ENCODE data around the gene USP34.
"Not testable (repeated sequence)": the region's sequence is repeated elsewhere in the genome, so short reads cannot be mapped to it uniquely, and the experiment has no call there.

Gene USP34

DNA sequence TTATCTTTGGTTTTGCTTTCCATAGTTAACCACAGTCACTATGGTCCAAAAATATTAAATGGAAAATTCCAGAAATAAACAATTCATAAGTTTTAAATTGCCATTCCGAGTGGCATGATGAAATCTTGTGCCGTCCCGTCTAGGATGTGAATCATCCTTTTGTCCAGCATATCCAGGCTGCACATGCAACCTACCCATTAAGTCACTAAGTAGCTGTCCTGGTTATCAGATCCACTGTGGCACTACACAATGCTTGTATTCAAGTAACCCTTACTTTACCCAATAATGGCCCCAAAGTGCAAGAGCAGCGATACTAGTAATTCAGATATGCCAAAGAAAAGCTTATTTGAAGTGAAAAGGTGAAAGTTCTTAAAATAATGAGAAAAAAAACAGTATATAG is 10.7 kb downstream of the USP34 start:
- DNase-seq = peak; percentile 82

DNA sequence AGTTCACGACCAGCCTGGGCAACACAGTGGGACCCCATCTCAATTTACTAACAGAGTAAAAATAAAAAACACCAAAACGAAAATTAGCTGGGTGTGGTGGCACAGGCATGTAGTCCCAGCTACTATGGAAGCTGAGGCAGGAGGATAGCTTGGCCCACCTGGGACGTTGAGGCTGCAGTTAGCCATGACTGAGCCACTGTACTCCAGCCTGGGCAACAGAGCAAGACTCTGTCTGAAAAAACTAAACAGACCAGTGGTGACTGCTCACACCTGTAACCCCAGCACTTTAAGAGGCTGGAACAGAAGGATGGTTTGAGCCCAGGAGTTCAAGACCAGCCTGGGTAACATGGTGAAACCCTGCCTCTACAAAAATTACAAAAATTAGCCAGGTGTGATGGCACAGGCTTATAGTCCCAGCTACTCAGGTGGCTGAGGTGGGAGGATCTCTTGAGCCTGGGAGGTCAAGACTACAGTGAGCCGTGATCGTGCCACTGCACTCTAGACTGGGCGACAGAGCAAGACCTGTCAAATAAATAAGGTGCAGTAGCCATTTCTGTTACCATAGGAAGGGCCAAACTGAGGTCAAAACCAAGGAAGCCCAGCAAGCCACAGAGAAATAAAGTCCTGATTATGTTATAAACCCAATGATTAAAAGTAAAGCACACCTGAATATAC is 14.0 kb downstream of the USP34 start:
- no peak for DNase-seq

DNA sequence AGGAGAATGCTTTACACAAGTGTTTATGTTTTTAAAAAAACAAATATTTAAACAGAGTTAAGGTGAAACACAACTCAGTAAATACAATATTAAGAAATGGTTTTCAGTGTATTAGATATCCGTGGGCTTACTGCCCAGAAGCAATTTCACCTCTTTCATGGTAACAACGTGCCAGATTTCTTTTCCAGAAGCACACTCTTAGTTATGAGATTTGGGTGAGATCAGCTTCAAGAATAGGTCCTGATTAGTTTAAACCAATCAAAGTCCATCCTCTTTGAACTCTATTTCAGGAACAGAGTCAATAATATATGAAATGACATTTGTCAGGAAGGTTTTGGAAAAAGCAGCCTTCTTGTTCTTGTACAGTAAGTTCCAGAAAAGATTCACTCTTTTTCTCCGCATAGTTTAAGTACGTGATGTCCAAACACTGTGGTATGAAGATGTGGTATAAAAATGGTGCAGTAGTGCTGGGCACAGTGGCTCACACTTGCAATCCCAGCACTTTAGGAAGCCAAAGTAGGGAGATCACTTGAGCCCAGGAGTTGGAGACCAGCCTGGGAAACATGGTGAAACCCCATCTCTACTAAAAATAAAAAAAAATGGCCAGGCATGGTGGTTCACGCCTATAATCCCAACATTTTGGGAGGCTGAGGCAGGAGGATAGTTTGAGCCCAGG is 14.7 kb downstream of the USP34 start:
- DNase-seq = no peak

- not testable (repeated sequence) for DNase-seq
Observed at GRCh38 chr2:61454972-61455371, 15.9 kb downstream of the USP34 start.

DNA sequence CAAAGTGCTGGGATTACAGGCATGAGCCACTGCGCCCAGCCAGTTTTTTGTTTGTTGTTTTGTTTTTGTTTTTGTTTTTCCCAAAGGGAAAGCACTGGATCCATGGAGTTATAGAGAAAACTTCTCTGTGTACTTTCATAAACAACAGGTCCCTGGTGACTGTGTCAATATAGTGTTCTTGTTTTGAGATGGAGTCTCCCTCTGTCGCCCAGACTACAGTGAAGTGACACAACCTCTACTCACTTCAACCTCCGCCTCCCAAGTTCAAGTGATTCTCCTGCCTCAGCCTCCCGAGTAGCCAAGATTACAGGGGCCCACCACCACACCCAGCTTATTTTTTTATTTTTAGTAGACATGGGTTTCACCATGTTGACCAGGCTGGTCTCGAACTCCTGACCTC is 16.5 kb downstream of the USP34 start:
- DNase-seq = no peak

DNA sequence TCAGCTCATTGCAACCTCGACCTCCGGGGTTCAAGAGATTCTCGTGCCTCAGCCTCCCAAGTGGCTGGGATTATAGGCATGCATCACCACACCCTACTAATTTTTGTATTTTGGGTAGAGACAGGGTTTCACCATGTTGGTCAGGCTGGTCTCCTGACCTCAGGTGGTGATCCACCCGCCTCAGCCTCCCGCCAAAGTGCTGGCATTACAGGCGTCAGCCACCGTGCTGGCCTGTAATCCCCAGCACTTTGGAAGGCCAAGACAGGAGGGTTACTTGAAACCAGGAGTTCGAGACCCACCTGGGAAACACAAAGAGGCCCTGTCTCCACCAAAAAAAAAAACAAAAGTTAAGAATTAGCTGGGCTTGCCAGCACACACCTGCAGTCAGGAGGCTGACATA is 18.5 kb downstream of the USP34 start:
- DNase-seq = no peak

GRCh38 chr2:61451178-61451577 is 19.7 kb downstream of the USP34 start:
- no peak for DNase-seq

- DNase-seq = no peak
Observed at GRCh38 chr2:61450144-61450543, 20.7 kb downstream of the USP34 start.

- no peak for DNase-seq
Observed at GRCh38 chr2:61448229-61448628, 22.7 kb downstream of the USP34 start.

GRCh38 chr2:61446971-61447370 is 23.9 kb downstream of the USP34 start:
- DNase-seq = not testable (repeated sequence)

DNA sequence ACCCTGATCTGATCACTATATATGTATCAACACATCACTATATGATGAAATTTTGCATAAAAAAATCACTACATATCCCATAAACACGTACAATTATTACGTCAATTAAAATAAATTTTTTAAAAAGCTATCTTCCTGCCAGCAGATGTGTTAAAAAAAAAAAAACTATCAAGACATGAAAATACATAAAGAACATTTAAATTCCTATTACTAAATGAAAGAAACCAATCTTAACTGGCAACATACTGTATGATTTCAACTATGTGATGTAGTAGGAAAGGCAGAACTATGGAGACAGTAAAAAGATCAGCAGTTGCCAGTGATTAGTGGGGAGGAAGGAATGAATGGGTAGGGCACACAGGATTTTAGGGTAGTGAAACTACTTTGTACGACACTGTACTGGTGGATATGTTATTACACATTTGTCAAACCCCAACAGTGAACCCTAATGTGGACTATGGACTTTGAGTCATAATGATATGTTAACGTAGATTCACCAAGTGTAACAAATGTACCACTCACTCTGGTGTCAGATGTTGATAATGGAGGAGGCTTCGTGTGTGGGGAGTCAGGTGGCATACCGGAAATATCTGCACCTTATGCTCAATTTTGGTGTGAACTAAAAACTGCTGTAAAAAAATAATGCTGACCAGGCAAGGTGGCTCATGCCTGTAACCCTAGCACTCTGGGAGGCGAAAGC is 27.4 kb downstream of the USP34 start:
- no peak for DNase-seq

DNA sequence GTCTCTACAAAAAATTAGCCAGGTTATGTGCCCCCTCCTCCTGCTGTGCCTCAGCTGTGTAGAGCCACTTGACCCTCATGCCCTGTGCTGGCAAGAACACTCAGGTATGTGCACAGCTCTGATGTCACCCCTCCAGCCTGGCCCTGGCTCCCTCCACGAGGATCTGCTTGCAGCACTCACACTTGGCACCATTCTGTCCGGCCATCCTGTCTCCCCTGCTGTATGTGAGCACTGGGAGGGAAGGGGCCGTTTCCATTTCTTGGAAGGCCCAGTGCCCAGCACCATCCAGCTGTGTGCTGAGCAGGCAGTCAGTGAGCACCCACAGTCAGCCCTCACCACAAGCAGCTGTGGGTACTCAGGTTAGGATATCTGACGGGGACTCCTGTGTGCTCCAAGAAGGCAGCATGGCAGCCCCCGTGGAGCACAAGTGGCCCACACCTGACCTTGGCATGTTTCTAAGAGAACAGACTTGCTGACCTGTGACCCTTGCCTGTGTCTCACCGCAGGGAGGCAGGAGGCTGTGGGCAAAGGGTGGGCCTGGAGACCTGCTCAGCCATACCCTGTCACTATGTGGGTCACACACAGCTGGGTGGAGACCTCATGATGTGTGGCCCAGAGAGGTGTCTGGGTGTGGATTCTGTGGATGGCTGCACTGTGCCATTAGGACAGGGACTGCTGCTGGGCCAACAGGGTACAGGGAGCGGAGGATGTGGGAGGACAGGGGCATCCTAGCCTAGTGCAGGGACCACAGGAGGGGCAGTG is 31.5 kb downstream of the USP34 start:
- DNase-seq = no peak

DNA sequence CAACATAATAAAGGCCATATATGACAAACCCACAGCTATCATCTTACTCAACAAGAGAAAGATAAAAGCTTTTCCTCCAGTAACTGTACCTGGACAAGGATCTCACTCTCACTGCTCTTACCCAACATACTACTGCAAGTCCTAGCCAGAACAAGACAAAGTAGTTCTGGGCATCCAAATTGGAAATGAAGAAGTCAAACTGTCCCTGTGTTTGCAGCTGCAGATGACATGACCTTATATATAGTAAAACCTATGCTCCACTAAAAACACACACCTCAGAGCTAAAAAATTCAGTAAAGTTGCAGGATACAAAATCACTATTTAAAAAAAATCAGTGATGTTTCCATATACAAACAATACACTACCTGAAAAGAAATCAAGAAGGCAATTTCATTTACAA is 32.2 kb downstream of the USP34 start:
- no peak for DNase-seq

DNA sequence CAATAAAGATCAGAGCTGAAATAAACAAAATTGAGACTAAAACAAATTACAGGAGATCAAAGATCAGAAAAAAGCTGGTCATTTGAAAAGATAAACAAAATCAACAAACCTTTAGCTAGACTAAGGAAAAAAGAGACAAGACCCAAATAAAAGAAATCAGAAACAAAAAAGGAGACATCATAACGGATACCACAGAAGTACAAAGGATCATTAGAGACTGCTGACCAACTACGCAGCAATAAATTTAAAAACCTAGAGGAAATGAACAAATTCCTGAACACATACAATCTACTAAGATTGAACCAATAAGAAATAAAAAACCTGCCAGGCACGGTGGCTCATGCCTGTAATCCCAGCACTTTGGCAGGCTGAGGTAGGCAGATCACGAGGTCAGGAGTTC is 33.7 kb downstream of the USP34 start:
- no peak for DNase-seq

DNA sequence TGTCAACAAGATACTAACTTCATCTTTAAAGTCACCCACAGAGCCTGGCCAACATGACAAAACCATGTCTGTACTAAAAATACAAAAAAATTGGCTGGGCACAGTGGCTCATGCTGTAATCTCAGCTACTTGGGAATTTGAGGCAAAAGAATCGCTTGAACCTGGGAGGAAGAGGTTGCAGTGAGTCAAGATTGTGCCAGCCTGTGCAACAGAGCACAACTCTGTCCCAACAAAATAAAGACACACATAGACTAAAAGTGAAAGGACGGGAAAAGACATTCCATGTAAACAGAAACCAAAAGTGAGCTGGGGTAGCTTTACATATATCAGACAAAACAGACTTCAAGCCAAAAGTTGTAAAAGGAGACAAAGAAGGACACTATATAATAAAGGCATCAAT is 34.8 kb downstream of the USP34 start:
- no peak for DNase-seq

DNA sequence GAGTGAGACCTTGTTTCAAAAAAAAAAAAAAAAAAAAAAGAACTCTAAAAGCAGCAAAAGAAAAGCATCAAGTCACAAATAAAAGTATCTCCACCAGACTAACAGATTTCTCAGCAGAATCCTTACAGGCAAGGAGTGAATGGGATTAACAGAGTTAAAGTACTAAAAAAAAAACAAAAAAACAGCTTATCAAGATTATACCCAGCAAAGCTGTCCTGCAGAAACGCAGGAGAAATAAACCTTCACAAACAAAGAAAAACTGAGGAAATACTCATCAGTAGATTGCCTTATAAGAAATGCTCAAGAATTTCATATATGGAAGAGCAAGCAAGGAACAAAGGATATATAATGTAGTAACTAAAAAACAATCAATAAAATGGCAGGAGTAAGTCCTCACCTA is 35.6 kb downstream of the USP34 start:
- DNase-seq = no peak

DNA sequence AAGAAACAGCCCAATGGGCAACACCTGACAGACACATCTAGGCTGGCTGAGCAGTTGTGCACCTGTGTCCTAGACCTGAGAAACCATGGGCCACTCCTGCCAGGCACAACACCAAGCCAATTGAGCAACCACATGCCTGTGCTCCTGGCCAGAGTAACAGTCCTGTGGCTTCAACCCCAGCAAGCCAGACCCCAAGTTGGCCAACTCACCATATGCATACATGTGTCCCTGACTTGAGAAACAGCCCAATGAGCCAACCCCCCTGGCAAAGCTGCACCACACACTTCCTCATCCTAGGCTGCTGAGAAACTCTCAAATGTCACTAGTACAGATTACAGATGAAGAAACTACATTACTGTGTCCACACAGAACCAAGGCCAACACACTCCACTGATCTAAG is 36.6 kb downstream of the USP34 start:
- no peak for DNase-seq

DNA sequence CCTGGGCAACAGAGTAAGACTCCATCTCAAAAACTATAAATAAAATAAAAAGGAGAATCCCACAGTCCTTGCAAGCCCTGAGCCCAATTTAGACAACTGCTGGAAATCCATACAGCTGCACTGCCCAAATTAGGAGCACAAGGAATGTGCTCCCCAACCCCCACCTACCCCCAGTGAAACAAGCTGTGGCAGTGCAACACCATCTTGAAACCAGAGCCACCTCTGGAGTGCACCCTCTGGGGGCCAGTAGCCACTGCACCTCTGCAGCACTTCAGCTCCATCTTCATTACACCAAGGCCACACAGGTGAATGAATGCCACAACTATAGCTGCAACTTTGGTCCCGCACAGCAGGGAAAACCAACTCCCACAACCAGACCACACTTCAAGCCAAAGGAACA is 37.3 kb downstream of the USP34 start:
- peak; percentile 12 for DNase-seq

DNA sequence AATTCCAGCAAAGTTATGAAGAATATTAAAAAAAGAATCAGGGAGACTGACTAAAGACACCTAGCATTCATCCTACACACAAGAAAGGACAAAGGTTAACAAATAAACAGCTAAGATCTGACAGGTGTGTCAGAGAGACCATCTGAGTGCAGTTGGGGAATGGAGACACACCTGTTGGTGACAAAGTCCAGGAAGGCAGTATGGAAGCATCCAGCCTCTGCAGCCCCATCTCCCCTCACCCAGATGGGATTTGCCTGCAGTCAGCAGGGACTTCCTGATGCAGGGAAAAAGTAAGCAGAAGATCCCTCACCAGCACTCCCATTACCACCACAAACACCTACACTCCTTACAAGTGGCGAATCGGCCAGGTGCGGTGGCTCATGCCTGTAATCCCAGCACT is 37.9 kb downstream of the USP34 start:
- no peak for DNase-seq

DNA sequence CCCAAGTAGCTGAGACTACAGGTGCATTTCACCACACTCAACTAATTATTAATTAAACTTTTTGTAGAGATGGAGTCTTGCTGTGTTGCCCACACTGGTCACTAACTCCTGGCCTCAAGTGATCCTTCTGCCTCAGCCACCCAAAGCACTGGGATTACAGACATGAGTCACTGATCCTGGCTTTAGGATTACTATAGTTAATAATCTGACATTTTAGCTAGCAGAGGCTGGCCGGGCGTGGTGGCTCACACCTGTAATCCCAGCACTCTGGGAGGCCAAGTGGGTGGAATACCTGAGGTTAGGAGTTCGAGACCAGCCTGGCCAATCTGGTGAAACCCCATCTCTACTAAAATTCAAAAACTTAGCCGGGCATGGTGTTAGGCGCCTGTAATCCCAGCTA is 39.5 kb downstream of the USP34 start:
- DNase-seq = no peak

DNA sequence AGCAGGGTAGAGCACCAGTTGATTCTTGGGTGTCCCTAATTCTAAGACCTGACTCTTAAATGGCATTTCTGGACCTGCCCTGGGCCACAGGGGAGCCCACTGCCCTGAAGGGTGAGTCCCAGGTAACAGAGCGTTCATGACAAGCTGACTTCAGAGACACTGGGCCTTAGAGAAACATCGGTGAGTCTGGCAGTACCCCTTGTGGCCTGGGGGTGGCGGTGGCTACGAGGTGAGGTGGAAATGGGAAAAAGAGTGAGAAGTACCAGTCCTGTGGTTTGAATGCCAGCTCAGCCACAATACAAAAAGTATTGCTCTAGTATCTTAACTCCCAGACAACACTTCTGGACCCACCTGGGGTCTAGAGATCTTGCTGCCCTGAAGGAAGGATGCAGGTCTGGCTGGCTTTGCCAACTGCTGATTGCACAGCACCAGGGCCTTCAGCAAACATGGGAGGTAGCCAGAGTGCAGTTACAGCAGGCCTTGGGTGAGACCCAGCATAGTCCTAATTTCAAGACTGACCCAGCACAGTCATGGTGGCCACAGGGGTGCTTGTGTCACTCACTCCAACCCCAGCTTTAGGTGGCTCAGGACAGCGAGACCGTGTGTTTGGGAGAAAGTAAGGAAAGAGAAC is 44.5 kb downstream of the USP34 start:
- DNase-seq = peak; percentile 27

GRCh38 chr2:61425605-61426155 is 45.2 kb downstream of the USP34 start:
- DNase-seq = no peak

Measured in fibroblast of skin of scalp (primary cell).